ENCODE results near the gene SNAP29.
A peak's percentile ranks its signal among the peaks of the same experiment; 100 is the strongest.
"Not testable (repeated sequence)": the region's sequence is repeated elsewhere in the genome, so short reads cannot be mapped to it uniquely, and the experiment has no call there.

Gene SNAP29

DNA sequence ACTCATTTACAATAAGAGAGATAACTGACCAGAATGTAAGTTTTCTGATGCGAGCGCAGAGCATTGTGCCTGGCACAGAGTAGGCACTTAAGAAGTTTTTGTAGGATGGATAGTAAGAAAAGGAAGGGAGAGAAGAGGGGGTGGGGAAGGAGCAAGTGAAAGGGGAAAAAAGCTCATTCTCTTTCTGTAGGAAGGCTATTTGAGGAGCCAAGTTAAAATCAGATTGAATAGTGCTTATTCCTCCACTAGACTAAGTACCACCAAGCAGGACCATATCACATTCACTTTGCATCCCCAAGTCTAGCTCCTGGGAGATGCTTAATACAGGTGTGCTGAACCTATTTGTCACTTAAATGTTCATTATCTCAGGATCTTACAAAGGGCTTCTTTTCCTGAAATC is 44.3 kb downstream of the SNAP29 start:
- DNase-seq = no peak

DNA sequence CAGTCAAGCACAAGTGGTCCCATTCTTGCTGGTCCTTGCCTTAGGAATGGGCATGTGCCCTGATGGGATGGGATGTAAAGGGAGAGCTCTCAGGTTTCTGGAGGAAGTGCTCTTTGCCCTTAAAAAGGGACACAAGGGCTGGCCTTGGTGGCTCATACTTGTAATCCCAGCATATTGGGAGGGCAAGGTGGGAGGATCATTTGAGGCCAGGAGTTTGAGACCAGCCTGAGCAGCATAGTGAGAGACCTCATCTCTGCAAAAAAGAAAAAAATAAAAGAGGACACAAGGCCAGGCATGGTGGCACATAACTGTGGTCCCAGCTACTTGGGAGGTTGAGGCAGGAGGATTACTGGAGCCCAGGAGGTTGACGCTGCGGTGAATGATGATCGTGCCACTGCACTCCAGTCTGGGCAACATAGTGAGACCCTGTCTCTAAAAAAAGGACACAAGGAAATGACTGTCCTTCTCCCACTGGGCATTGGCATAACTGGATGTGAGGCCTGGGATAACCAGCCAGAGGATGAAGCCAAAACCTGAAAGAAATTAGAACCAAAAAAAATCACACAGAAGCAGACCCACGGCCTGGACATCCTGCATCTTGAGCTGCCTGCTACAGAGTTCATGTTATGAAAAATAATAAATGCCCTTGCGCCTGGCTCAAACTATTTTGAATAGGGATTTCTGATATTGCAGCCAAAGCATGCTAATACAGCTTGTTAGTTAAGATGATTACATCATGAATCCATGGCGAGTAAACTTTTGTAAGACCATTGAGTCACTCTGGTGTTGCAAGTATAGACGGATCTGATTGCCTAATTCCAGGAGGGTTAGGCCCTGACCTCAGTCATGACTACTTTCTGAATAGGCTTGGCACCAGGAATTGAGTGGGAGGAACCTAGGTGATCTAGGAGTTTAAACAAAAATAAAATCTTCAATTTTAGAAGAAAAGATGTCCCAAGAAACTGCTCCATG is 45.5 kb downstream of the SNAP29 start:
- DNase-seq = no peak

DNA sequence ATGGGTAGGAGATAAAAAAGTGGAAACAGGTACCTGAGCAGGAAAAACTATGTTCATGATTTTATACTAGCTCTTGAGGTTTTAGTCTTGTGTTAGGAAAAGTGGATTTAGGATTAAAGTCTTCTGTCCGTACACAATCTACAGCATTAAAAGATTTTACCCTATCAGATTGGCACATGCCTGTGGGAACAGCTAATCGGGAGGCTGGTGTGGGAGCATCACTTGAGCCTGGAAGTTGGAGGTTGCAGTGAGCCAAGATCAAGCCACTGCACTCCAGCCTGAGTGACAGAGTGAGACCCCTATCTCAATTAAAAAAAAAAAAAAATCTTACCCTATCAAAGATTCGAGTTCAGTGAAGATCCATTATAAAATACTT is 46.2 kb downstream of the SNAP29 start:
- no peak for DNase-seq

DNA sequence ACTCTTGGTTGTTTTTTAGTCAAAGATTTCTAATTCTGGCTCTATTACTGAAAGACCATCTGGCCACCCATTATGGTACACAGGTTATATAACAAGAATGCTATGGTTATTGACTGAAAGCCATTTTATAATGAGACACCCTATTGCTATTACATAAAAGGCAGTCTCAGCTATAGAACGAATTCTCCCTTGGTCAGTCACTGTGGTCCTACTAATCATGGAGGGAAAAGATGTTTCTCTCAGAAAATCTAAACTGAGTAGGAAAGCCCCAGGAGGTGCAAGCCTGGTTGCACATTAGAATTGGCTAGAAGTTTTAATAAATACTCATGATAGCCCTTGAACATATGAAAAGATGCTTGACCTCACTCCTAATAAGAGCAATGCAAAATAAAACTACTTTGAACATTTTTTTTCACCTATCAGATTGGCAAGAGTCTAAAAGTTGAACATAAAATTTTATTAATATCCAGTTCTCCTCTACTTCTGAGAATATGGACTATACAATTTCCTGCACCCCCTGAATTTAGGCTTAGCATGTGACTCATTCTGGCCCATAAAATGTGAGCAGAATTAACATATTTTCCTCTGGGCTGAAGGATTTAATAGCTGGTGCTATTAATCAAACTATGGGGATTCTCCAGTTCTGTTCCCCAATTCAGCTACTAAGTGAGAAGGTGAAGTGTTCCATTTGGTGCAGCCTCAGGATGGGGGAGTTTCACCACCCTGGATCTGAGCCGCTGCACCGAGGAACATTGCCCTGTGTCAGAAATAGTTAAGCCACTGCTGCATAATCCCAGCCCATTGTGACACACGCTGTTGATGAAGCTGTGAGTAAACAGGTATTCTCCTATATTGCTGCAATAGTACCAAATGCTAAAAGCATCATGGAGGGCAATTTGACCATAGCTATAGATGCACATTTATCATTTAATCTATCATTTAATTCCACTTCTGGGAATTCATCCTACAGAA is 46.9 kb downstream of the SNAP29 start:
- DNase-seq = no peak

DNA sequence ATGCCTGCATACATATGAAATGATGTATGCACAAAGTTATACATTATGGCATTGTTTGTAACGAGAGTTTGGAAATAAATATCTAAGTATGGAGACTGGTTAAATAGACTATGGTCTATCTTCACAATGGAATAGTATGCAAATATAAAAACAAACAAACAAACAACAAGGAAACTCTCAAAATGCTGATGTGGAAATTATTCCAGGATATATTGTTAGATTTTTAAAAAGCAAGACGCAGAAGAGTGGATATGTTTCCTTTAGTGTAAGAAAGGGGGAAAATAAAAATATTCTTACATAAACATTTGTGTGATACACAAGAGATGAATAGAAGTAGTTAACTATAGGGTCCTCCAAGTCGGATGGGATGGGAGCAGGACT is 47.6 kb downstream of the SNAP29 start:
- DNase-seq = no peak

DNA sequence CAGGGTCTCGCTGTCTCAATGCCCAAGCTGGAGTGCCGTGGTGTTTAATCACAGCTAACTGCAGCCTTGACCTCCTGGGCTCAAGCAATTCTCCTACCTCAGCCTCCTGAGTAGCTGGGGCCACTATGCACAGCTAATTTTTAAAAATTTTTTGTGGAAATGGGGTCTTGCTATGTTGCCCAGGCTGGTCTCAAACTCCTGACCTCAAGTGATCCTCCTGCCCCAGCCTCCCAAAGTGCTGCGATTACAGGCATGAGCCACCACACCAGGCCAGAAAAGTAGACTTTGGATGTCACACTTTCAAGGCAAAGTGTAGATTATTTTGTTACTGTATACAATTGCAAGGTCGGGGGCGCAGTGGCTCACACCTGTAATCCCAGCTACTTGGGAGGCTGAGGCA is 49.9 kb downstream of the SNAP29 start:
- DNase-seq = not testable (repeated sequence)

DNA sequence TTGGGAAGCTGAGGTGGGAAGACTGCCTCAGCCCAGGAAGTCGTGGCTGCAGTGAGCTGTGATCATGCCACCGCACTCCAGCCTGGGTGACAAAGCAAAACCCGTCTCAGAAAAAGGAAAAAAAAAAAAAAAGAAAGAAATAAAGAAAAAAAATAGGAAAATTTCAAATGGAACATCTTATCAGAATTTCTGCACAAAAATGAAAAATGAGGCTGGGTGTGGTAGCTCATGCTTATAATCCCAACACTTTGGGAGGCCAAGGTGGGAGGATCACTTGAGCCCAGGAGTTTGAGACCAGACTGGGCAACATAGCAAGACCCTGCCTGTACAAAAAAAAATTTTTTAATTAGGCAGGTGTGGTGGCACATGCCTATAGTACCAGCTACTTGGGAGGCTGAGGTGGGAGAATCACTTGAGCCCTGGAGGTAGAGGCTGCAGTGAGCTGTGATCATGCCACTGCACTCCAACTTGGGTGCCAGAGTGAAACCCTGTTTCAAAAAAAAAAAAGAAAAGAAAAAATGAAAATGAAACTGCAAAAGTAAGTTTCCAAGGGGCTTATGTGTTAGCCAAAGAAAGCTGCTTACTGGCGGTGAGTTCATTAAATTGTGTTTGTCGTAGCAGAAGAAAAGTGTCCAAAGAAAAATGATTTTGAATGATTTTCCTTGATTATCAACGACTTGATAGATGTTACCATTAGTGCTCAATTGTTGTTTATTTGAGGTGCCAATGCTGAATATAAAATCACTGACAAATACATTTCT is 50.9 kb downstream of the SNAP29 start:
- no peak for DNase-seq

DNA sequence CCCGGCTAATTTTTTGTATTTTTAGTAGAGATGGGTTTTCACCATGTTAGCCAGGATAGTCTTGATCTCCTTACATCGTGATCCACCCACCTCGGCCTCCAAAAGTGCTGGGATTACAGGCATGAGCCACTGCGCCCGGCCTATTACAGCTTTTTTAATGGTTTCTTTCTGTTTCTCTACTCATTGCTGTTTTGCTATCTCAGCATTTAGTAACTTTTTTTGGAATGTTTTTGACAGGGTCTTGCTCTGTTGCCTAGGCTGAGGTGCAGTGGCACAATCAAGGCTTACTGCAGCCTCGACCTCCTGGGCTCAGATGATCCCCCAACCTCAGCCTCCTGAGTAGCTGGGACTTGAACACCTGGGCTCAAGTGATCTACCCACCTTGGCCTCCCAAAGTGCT is 53.7 kb downstream of the SNAP29 start:
- DNase-seq = no peak

DNA sequence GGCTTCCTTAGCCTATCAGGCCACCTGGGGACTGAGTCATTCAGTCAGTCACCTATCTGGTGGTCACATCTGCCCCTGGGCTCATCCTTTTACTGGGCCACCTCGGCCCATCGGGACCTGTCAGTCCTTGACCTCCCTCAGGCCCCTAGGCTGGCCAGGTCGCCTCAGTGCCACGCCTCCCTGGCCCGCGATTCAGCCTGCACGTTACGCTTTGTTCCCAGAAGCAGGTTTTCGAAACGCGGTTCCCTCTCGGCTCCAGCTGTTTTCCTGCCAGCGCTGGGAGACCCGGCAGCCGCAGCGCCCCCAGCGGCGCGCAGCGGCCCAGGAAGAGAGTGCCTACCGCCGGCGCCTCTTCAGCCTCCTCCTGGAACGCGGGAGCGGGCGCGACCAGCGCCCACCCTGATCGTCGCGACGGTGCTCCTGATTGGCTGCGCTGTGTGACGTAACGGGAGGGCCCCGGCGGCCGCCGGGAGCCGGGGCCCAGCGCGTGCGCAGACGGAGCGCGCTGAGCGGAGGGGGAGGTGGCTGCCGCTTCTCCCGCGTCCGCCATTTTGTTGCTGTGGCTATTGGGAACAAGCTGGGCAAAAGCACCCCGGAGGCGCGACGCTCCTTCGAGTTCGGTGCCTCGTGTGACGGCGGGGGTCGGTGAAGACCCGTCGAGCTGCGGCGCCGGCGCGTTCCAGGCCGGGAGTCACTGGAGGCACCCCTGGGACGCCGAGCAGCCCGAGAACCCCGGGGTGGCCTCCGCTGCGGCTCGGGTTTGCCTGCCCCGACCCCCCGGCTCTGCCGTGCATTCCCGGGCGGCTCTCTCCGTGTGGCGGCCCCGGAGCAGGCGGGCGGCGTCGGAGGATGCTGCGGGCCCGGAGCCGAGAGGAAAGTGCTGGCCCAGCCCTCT is 58.4 kb downstream of the SNAP29 start, which contains the start of gene CRKL:
TSS of gene CRKL (plus strand) at position 492 of the 895 bp plus-strand sequence. CDS start 528 bp downstream, outside the sequence.
- DNase-seq = peak; percentile 54

DNA sequence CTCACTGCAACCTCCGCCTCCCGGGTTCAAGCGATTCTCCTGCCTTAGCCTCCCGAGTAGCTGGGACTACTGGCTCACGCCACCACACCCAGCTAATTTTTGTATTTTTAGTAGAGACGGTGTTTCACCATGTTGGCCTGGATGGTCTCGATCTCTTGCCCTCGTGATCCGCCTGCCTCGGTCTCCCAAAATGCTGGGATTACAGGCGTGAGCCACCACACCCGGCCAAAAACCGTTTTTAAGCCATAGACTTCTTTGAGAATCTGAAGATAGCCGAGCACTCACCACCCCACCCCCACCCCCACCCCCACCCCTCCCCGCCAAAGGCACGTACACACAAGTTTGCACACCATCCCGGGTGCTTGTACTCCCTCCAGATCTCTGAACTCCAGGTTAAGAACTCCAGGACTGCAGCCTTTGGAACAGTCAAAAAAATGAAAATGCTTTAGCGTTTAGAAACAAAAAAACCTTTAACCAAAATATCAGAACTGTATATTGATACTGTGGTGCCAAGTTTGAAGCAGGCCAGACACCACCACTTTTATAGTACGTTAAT is 59.9 kb downstream of the SNAP29 start:
- no peak for DNase-seq

DNA sequence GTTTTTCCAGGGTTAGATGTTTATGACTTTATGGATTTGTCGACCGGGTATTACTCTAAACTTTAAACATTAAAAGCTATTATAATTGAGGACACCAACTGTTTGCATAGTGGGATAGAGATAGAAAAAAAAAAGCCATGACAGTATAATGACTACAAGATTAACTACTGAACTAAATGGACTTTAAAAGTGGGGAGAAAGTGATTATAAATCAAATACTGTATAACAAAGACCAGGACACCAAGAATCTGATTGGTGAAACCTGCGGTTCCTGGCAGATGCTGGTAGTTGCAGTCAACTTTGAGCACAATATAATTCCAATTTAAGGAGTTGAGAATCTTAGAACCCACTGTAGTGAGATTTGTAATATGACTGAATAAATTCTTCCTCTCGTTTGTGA is 60.9 kb downstream of the SNAP29 start:
- no peak for DNase-seq

DNA sequence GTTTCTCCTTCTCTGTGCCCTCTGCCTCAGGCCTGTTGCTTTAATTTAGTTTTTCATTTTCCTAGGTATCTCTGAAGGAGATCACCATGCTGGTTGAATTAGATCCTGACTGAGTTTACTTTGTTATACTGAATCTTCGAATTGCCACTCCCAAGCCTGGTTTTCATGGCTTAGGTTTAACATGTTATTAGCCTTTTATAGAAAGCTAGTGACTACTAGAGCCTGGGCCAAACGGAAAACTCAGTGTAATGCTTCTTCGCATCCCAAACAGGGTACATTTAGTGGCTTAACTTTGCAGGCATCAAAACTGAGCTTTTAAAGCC is 62.0 kb downstream of the SNAP29 start:
- DNase-seq = no peak

DNA sequence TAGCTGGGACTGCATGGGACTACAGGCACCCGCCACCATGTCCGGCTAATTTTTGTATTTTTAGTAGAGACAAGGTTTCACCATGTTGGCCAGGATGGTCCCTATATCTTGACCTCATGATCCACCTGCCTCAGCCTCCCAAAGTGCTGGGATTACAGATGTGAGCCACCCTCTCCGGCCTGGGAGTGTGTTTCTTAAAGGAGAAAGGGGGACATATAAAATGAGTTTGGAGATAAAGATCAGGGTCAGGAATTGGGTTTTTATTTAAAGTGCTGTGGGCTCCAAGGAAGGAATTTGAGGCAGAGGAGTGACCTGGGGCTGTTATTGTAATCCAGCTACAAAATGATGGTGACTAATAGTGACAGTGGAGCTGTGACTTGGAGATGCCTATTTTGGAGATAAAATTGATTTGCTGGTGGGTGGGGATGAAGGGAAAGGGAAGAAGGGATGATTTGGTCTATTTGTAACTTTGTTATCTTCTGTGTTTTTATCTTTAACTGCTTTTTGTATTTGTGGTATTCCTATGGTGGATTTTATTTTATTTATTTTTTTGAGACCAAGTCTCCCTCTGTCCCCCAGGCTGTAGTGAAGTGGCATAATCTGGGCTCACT is 63.4 kb downstream of the SNAP29 start:
- DNase-seq = no peak

DNA sequence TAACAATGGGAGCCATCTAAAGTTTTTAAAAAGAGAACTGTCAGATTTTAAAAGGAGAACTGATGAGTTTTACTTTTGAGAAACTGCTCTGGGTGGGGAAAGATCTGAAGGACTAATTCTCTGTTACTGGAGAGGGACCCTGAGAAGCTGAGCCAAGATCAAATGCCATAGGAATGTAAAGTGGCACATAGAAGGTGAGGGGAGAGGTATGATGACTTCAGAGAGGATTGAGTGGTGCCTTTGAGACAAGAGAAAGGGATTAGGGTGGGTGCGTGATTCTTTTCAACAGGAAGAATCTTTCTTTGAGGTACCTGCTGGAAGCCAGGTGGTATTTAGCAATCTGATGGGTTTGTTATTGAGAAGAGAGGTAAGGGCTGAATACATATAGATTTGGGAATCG is 67.4 kb downstream of the SNAP29 start:
- no peak for DNase-seq

DNA sequence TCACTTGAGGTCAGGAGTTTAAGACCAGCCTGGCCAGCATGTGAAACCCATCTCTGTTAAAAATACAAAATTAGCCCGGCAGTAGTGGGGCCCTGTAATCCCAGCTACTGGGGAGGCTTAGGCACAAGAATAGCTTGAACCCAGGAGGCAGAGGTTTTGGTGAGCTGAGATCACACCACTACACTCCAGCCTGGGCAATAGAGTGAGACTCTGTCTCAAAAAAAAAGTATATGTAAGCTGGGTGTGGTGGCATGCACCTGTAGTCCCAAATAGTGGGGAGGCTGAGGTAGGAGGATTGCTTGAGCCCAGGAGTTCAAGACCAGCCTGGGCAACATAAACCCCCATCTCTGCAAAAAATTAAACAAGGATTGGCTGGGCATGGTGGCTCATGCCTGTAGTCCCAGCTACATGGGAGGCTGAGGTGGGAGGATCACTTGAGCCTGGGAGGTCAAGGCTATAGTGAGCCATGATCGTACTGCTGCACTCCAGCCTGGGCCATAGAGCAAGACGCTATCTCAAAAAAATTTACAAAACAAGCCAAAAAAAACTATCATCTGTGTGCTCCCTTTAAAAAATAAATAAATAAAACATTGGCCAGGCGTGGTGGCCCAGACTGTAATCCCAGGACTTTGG is 69.2 kb downstream of the SNAP29 start:
- no peak for DNase-seq

DNA sequence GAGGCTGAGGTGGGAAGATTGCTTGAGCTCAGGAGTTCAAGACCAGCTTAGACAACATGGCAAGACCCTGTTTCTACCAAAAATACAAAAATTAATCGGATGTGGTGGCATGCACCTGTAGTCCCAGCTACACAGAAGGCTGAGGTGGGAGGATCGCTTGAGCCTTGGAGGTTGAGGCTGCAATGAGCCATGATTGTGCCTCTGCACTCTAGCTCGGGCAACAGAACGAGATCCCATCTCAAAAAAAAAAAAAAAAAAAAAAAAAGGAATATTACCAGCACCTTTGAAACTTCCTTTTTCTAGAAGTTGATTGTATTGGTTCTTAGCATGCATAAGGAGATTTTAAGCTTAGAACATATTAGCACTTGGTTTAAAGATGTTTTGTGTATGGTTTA is 69.8 kb downstream of the SNAP29 start:
- no peak for DNase-seq

DNA sequence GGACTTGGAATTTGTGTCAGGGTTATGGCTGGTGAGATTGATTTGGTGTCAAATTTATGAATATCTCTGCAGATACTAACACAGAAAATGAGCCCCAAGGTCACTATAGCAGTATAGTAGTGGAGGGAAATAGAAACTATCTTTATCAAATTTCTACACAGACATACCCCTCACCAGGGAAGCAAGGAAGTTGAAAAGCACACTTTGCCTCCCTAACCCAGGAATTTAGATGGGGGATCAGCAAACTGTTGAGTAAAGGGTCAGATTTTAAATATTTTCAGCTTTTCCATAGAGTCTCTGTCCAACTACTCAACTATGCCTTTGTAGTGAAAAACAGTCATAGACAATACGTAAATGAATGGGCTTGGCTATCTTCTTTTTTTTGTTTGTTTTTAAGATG is 71.2 kb downstream of the SNAP29 start:
- DNase-seq = no peak

DNA sequence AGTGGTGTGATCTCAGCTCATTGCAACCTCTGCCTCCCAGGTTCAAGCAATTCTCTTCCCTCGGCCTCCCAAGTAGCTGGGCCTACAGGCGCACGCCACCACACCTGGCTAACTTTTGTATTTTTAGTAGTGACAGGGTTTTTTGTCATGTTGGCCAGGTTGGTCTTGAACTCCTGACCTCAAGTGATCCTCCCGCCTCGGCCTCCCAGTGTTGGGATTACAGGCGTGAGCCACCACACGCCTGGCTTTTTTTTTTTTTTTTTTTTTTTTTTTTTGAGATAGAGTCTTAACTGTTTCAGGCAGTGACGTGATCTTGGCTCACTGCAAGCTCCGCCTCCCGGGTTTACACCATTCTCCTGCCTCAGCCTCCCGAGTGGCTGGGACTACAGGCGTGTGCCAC is 71.6 kb downstream of the SNAP29 start:
- not testable (repeated sequence) for DNase-seq

DNA sequence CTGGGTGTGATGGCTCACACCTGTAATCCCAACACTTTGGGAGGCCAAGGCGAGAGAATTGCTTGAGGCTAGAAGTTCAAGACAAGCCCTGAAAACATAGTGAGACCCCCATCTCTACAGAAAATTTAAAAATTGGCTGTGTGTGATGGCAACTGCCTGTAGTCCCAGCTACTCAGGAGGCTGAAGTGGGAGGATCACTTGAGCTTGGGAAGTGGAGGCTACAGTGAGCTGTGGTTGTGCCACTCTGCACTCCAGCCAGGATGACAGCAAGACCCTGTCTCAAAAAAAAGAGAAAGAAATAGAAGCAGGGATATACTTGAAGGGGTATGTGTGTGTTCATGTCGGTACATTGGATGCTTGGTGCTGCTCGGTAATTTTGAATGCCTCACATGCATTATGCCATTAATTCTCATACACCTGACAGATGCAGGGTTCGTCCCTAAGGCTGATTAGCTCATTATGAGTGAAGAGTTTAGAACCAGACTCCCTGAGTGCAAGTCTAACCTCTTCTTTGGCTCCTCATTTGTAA is 72.4 kb downstream of the SNAP29 start:
- no peak for DNase-seq

DNA sequence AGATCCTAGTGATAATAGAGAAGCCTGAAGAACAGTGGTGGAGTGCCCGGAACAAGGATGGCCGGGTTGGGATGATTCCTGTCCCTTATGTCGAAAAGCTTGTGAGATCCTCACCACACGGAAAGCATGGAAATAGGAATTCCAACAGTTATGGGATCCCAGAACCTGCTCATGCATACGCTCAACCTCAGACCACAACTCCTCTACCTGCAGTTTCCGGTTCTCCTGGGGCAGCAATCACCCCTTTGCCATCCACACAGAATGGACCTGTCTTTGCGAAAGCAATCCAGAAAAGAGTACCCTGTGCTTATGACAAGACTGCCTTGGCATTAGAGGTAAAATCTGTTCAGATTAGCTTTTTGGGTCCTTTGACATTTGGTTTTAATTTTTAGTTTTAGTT is 75.1 kb downstream of the SNAP29 start:
- DNase-seq = no peak
